NCI-H748 (cell line): ENCODE data around the gene TAF11L4.
"Not testable (repeated sequence)": the region's sequence is repeated elsewhere in the genome, so short reads cannot be mapped to it uniquely, and the experiment has no call there.

Experiments used
- DNase-seq: peaks from one replicate; lab custom pipeline; 2025; ENCODE audit not compliant: unreplicated experiment; lab: John Stamatoyannopoulos, UW

Gene TAF11L4

DNA sequence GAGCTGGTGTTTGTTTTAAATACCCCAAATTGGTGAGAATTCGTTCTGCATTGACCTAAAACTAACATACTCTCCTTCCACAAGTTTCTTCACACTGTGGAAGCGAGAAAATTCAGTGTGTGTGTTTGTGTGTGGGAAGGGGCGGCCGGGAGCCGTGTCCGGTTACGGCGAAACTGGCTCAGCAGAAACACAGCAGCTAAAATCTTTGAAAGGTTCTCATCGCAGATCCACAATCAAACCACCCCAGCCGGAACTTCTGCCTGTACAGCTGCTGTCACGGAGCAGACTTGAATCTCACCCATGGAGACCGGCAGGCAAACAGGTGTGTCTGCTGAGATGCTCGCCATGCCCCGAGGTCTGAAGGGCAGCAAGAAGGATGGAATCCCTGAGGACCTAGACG is at the start of gene TAF11L4:
Gene TAF11L4 (plus strand): TSS at position 301 of the 400 bp plus-strand sequence.
- not testable (repeated sequence) for DNase-seq

DNA sequence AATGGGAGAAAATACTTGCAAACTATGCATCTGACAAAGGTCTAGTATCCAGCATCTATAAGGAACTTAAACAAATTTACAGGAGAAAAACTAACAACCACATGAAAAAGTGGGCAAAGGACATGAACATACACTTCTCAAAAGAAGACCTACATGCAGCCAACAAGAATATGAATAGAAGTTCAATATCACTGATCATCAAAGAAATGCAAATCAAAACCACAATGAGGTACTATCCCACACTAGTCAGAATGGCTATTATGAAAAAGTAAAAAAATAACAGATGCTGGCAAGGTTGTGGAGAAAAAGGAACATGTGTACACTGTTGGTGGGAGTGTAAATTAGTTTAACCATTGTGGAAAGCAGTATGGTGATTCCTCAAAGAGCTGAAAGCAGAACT is 46.5 kb upstream of the TAF11L4 start:
- DNase-seq, result not testable (repeated sequence)

- no peak for DNase-seq
Observed at GRCh38 chr5:17477043-17477442, 44.6 kb upstream of the TAF11L4 start.

DNA sequence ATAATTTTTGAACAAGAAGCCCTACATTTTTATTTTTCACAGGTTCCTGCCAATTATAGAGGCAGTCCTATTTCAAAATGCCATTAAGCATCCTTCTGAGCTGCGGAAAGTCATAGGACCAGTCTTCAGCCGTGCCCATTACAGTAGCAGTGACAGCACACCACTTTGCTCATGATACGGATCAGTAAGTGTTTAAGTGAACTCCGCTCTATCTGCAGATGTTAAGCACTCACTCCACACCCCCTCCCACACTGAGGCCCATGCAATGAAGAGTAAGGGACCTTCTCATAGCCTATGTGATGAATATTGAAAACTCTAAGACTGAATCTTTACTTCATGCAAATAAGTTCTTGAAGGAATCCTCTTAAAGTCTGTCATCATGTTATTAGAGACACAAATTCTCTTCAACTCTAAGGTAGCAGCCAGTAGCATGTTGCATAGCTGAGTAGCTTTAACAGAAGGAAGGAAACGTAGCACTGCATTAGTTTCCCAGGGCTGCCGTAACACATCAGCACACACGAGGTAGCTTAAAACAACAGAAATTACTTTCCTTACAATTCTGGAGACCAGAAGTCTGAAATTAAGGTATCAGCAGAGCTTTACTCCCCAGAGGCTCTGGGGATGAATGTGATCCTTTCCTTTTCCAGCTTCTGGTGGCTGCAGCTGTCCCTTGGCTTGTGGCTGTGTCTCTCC is 43.9 kb upstream of the TAF11L4 start:
- no peak for DNase-seq

DNA sequence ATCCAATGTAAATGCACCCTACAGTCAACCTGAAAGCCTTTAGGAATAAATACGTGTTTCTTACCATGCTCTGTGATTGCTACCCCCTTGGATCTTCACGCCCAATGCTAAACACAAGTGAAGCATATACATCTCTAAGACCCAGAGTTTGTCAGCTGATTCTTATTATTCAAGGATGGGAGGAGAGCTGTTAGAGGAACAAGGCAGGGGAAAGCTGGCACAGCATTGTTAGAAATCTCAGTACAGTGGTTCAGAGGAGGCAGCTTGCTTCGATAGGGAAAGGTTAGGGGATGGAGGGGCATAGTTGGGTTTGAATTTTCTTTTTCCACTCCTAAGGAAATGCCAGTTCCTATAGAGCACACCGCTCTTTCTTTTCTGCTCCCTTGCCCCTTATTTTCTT is 40.2 kb upstream of the TAF11L4 start:
- no peak for DNase-seq

GRCh38 chr5:17482790-17483189 is 38.8 kb upstream of the TAF11L4 start:
- DNase-seq, result no peak

- DNase-seq, result not testable (repeated sequence)
Observed at GRCh38 chr5:17486464-17487173, 35.0 kb upstream of the TAF11L4 start.

GRCh38 chr5:17487174-17487512 is 34.5 kb upstream of the TAF11L4 start:
- DNase-seq, result no peak

DNA sequence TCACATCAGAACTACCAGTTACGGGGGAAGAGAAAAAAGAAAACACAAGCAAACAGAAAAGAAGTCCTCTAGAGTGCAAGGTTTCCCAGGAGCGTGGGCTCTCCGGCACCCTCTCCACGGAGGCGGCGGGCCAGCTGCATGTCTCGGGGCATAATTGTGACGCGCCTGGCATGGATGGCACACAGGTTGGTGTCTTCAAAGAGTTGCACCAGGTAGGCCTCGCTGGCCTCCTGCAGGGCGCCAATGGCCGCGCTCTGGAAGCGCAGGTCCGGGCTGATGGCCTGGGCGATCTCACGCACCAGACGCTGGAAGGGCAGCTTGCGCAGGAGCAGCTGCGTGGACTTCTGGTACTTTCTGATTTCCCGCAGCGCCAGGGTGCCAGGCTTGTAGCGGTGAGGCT is 30.3 kb upstream of the TAF11L4 start:
- not testable (repeated sequence) for DNase-seq

GRCh38 chr5:17492770-17493169 is 28.8 kb upstream of the TAF11L4 start:
- DNase-seq, result no peak

DNA sequence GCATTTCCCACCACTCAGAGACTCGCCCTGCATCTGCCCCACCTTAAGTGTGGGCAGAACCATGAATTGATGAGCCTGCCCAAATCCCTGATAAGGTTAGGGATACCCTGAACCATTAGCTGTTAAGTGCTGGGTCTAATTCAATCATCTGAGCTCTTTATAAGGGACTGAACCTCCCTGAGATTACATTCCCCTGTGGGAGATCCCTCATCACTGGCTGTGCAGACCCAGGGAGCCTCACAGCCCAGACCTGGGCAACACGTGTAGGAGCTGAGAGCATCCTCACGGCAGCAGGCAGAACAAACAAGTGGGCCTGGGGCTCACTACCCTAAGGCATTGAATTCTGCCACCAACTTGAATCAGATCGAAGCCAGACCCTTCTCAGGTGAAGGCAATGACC is 24.2 kb upstream of the TAF11L4 start:
- no peak for DNase-seq

- not testable (repeated sequence) for DNase-seq
Observed at GRCh38 chr5:17497931-17498330, 23.7 kb upstream of the TAF11L4 start, which contains the start of gene TAF11L2. TAF11L2 (plus strand) TSS chr5:17498231.

DNA sequence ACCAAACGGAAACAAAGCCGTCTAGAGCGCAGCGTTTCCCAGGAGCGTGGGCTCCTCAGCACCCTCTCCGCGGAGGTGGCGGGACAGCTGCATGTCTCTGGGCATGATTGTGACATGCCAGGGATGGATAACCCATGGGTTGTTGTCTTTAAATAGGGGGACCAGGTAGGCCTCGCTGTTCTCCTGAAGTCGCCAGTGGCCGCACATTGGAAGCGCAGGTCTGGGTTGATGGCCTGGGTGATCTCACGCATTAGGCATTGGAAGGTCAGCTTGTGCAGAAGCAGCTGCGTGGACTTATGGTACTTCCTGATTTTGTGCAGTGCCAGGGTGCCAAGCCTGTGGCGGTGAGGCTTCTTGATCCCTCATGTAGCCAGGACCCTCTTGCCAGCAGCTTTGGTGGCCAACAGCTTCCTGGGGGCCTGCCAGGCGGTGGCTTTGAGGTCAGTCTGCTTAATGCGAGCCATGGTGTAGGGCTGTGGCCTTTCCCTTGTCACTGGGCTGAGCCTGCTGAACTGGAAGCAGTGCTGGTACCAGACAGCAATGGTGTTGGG is 9.8 kb upstream of the TAF11L4 start:
- DNase-seq, result no peak

- DNase-seq, result not testable (repeated sequence)
Observed at GRCh38 chr5:17517526-17517925, 4.1 kb upstream of the TAF11L4 start.

GRCh38 chr5:17518067-17518466 is 3.5 kb upstream of the TAF11L4 start, which contains the start of gene TAF11L3:
TAF11L3 (plus strand) TSS chr5:17518367.
- DNase-seq, result not testable (repeated sequence)

- DNase-seq, result not testable (repeated sequence)
Observed at GRCh38 chr5:17519508-17519907, 2.1 kb upstream of the TAF11L4 start.

DNA sequence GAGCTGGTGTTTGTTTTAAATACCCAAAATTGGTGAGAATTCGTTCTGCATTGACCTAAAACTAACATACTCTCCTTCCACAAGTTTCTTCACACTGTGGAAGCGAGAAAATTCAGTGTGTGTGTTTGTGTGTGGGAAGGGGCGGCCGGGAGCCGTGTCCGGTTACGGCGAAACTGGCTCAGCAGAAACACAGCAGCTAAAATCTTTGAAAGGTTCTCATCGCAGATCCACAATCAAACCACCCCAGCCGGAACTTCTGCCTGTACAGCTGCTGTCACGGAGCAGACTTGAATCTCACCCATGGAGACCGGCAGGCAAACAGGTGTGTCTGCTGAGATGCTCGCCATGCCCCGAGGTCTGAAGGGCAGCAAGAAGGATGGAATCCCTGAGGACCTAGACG is 3.3 kb downstream of the TAF11L4 start, which contains the start of gene TAF11L5:
Gene TAF11L5 (plus strand): TSS at position 301 of the 400 bp plus-strand sequence.
- not testable (repeated sequence) for DNase-seq

GRCh38 chr5:17526504-17526903 is 4.9 kb downstream of the TAF11L4 start:
- DNase-seq, result not testable (repeated sequence)

DNA sequence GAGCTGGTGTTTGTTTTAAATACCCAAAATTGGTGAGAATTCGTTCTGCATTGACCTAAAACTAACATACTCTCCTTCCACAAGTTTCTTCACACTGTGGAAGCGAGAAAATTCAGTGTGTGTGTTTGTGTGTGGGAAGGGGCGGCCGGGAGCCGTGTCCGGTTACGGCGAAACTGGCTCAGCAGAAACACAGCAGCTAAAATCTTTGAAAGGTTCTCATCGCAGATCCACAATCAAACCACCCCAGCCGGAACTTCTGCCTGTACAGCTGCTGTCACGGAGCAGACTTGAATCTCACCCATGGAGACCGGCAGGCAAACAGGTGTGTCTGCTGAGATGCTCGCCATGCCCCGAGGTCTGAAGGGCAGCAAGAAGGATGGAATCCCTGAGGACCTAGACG is 6.8 kb downstream of the TAF11L4 start, which contains the start of gene TAF11L6:
Gene TAF11L6 (plus strand): TSS at position 301 of the 400 bp plus-strand sequence.
- not testable (repeated sequence) for DNase-seq
